Astrocyte (in vitro differentiated cells and primary cell): ENCODE measurements around the gene ANKLE2.
"Not testable (repeated sequence)": the region's sequence is repeated elsewhere in the genome, so short reads cannot be mapped to it uniquely, and the experiment has no call there.

Experiments used
- CTCF ChIP-seq: IDR thresholded peaks from 2 replicates; pipeline ENCODE4 v1.5.1; 2011; ENCODE audit warnings: low read depth, mild to moderate bottlenecking, inconsistent platforms, low read length, moderate library complexity; ENCODE audit not compliant: insufficient read depth
- EZH2 ChIP-seq: IDR thresholded peaks from 2 replicates; pipeline ENCODE4 v1.6.1; 2012; ENCODE audit warnings: mild to moderate bottlenecking, low read length, inconsistent platforms; ENCODE audit not compliant: insufficient read depth

GRCh38 chr12:132694888-132695287 is 66.7 kb downstream of the ANKLE2 start:
- TF ChIP-seq CTCF, EZH2: not testable (repeated sequence)
